ENCODE results near the gene XPNPEP3.

The XPNPEP3 gene

GRCh38 chr22:40877488-40877887 is 20.5 kb downstream of the XPNPEP3 start:
- no peak overlapping the region for H3K4me3 ChIP-seq (ENCODE audit: control insufficient read depth, low read depth, low read length)
- TF ChIP-seq CTCF (IDR thresholded peaks at IDR 0.05; ENCODE audit: control insufficient read depth, insufficient read depth, low read depth, low read length, missing control alignments): no peak
- no peak for DNase-seq (ENCODE audit: low read depth)

GRCh38 chr22:40878922-40879321 is 22.0 kb downstream of the XPNPEP3 start:
- no peak overlapping the region for H3K4me3 ChIP-seq (ENCODE audit: control insufficient read depth, low read depth, low read length)
- no peak for TF ChIP-seq CTCF (IDR thresholded peaks at IDR 0.05; ENCODE audit: control insufficient read depth, insufficient read depth, low read depth, low read length, missing control alignments)
- no peak for DNase-seq (ENCODE audit: low read depth)

DNA sequence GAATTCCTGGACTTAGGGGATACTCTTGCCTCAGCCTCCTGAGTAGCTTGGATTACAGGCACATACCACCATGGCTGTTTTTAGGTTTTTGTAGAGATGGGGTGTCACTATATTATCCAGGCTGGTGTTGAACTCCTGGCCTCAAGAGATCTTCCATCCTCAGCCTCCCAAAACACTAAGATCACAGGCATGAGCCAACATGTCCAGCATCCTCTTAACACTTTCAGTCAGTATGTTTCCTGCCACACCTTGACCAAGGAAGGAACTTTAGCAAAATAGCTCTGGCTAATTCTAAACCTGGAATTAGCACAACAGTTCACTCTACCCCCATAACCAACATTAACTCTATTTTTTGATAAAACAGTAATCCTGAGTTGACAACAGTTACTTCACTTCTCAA is 32.2 kb downstream of the XPNPEP3 start:
- no peak for TF ChIP-seq CTCF (IDR thresholded peaks at IDR 0.05; ENCODE audit: control insufficient read depth, insufficient read depth, low read depth, low read length, missing control alignments)

DNA sequence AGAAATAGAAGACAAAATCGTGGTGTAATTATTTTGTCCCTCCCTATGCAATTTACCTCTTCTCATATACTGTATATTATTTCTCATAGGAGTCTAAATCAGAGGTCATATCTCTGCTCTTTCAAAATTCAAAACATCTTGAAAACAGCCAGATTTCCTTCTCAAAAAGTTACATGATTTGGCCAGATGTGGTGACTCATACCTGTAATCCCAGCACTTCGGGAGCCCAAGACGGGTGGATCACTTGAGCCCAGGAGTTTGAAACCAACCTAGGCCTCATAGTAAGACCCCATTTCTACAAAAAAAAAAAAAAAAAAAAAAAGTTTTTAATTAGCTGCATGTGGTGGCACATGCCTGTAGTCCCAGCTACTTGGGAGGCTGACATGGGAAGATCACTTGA is 33.9 kb downstream of the XPNPEP3 start:
- DNase-seq (ENCODE audit: low read depth): peak; percentile 11
- H3K4me3 ChIP-seq (ENCODE audit: control insufficient read depth, low read depth, low read length): no peak overlapping the region
- TF ChIP-seq CTCF (IDR thresholded peaks at IDR 0.05; ENCODE audit: control insufficient read depth, insufficient read depth, low read depth, low read length, missing control alignments): no peak

More for the DNA sequence above, 32.2 kb downstream of the XPNPEP3 start:
- no peak for DNase-seq (ENCODE audit: low read depth)
- no peak overlapping the region for H3K4me3 ChIP-seq (ENCODE audit: control insufficient read depth, low read depth, low read length)

- no peak for TF ChIP-seq CTCF (IDR thresholded peaks at IDR 0.05; ENCODE audit: control insufficient read depth, insufficient read depth, low read depth, low read length, missing control alignments)
- DNase-seq (ENCODE audit: low read depth): no peak
- H3K4me3 ChIP-seq (ENCODE audit: control insufficient read depth, low read depth, low read length): no peak overlapping the region
Observed at GRCh38 chr22:40894417-40894816, 37.5 kb downstream of the XPNPEP3 start.

- no peak overlapping the region for H3K4me3 ChIP-seq (ENCODE audit: control insufficient read depth, low read depth, low read length)
- DNase-seq (ENCODE audit: low read depth): peak; percentile 33
- TF ChIP-seq CTCF (IDR thresholded peaks at IDR 0.05; ENCODE audit: control insufficient read depth, insufficient read depth, low read depth, low read length, missing control alignments): peak; percentile 63
Observed at GRCh38 chr22:40898850-40899357, 42.0 kb downstream of the XPNPEP3 start.

DNA sequence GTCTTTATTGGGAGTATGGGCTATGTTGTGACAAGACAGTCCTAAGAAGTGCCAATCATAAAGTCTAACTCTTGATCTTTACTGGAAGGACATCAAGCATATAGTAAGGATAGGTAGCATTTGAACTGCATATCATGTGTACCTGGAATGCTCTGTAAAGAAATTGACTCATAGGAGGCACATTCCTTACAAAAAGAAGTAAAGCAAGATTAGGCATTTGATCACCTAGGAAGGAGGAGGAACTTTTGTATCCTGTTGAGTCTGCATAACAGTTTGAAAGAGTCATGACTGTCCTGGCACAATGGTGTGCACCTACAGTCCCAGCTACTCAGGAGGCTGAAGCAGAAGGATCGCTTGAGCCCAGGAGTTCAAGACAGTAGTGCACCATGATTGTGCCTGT is 47.2 kb downstream of the XPNPEP3 start:
- TF ChIP-seq CTCF (IDR thresholded peaks at IDR 0.05; ENCODE audit: control insufficient read depth, insufficient read depth, low read depth, low read length, missing control alignments): no peak
- no peak overlapping the region for H3K4me3 ChIP-seq (ENCODE audit: control insufficient read depth, low read depth, low read length)
- no peak for DNase-seq (ENCODE audit: low read depth)

Data from AG09309 (cell line).